Parathyroid adenoma (tissue), 2 donors: ENCODE results near the gene PCDHGA4.

ENCODE experiments used
- H2AFZ ChIP-seq: fragments of 300-600 bp; sonication (generic); one replicate; pipeline ENCODE4 v1.7.0; 2017; ENCODE audit warnings: antibody characterized with exemption, mild to moderate bottlenecking
- H3K27ac ChIP-seq: fragments of 300-600 bp; sonication (generic); one replicate; pipeline ENCODE4 v1.7.0; 2017
- H3K27me3 ChIP-seq: fragments of 300-600 bp; sonication (generic); one replicate; pipeline ENCODE4 v1.7.0; 2017; ENCODE audit warnings: low read length; ENCODE audit not compliant: control insufficient read depth, insufficient read depth
- H3K36me3 ChIP-seq: fragments of 300-600 bp; sonication (generic); one replicate; pipeline ENCODE4 v1.7.0; 2017; ENCODE audit warnings: low read length; ENCODE audit not compliant: control insufficient read depth, insufficient read depth
- H3K4me1 ChIP-seq: fragments of 300-600 bp; sonication (generic); one replicate; pipeline ENCODE4 v1.7.0; 2017; ENCODE audit warnings: control low read depth
- H3K4me2 ChIP-seq: fragments of 300-600 bp; sonication (generic); one replicate; pipeline ENCODE4 v1.7.0; 2017; ENCODE audit warnings: low read length
- H3K4me3 ChIP-seq: fragments of 300-600 bp; sonication (generic); one replicate; pipeline ENCODE4 v1.7.0; 2017; ENCODE audit warnings: low read depth, low read length
- H3K79me2 ChIP-seq: fragments of 300-600 bp; sonication (generic); one replicate; pipeline ENCODE4 v1.7.0; 2017; ENCODE audit warnings: control low read depth
- H3K9ac ChIP-seq: fragments of 300-600 bp; sonication (generic); one replicate; pipeline ENCODE4 v1.7.0; 2017; ENCODE audit warnings: mild to moderate bottlenecking
- H3K9me3 ChIP-seq: fragments of 300-600 bp; sonication (generic); one replicate; pipeline ENCODE4 v1.7.0; 2017; ENCODE audit warnings: low read length; ENCODE audit not compliant: control insufficient read depth
- TF ChIP-seq, protein P1 (sequence below): fragments of 300-600 bp; sonication (generic); IDR thresholded peaks from one replicate; pipeline ENCODE4 v1.7.0; 2017; ENCODE audit warnings: antibody characterized with exemption, mild to moderate bottlenecking
- donor health status: primary hyperparathyroidism.

The PCDHGA4 gene

DNA sequence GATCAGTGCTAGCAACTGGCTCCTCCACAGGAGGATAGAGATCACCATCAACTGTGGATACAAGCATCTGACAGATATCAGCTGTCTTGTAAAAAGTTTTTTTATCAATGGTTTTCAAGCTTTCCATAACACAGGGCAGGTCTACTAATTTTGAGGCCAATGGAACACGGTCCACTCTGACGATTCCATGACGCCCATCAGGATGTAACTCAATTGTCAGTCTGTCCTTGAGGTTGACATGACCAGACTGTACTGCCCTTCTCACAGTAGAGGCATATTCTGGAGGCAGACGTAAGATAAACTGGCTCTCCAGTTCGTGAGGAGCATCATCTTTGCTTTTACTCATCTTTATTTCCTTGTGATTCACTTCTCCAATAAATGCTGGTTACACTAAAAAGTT lies 35.1 kb upstream of the PCDHGA4 start:
- Histone ChIP-seq H3K4me1 (peaks cover 5% of the 10 kb centered on the region), H3K9ac (no peak overlapping the region), H3K27ac (peak overlapping the region; percentile 96), H3K4me3 (peak overlapping the region; percentile 97), H3K36me3 (peaks cover 41% of the 10 kb centered on the region), H3K27me3 (no peaks in the 10 kb centered on the region), H2AFZ (no peak overlapping the region), H3K79me2 (peaks cover 13% of the 10 kb centered on the region), H3K4me2 (peak overlapping the region; percentile 96), H3K9me3 (peaks cover 30% of the 10 kb centered on the region)
- TF ChIP-seq, protein P1, sequence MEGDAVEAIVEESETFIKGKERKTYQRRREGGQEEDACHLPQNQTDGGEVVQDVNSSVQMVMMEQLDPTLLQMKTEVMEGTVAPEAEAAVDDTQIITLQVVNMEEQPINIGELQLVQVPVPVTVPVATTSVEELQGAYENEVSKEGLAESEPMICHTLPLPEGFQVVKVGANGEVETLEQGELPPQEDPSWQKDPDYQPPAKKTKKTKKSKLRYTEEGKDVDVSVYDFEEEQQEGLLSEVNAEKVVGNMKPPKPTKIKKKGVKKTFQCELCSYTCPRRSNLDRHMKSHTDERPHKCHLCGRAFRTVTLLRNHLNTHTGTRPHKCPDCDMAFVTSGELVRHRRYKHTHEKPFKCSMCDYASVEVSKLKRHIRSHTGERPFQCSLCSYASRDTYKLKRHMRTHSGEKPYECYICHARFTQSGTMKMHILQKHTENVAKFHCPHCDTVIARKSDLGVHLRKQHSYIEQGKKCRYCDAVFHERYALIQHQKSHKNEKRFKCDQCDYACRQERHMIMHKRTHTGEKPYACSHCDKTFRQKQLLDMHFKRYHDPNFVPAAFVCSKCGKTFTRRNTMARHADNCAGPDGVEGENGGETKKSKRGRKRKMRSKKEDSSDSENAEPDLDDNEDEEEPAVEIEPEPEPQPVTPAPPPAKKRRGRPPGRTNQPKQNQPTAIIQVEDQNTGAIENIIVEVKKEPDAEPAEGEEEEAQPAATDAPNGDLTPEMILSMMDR: no peak

DNA sequence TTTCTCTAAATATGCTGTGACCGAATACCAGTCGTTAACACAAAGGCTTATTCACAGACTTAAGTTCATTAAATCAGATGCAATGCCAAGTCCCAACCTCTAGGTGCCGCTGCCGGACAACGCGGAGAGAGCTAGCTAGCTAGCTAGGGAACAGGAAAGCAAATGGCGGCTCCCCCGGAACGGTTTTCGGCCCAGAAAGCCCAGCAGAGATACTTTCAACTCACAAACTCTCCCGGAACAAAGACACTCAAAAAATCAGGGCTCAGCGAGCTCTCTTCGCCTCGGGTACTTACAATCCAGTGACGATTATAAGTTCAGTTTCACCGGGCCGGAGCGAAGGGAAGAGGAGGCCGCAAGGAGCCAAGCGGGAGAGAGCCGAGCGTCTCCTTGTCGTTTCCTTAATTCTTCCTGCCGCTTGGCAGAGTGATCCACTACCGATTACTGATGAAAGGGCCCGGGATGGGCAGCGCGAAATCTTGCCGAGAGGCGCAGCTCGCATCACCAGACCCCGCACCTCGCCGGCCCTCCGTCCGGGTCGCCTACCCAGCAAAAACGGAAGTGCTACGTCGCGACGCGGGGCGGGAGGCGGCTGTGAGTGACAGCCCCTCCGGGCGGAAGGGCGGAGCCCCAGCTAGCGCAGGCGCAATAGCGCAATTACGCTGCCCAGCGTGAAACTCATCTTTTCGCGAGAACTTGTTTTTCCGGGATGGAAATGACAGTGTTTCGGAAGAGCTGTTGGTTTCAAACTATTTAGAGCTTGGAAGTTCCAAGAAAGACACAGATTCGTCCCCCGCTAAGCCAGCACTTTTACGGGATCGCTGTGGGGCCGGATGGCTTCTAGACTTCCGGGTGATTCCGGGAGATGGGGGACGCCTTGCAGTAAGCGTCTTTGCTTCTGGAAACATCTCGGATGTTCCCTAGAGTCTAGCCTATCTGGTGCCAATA lies 34.3 kb upstream of the PCDHGA4 start, which contains the start of gene TAF7:
Gene TAF7 (minus strand): TSS at position 560 of the 945 bp plus-strand sequence. CDS start 740 bp downstream, outside the sequence.
- H3K36me3 ChIP-seq: peaks cover 41% of the 10 kb centered on the region
- peak within 1 kb of the TSS; percentile 96 for H3K4me2 ChIP-seq
- H3K4me1 ChIP-seq: peaks cover 5% of the 10 kb centered on the region
- H3K4me3 ChIP-seq: peak within 1 kb of the TSS; percentile 97
- H3K9ac ChIP-seq: peak within 1 kb of the TSS; percentile 87
- H3K9me3 ChIP-seq: peaks cover 30% of the 10 kb centered on the region
- TF ChIP-seq, protein P1: peak; percentile 96
- peaks cover 13% of the 10 kb centered on the region for H3K79me2 ChIP-seq
- H3K27ac ChIP-seq: peak within 1 kb of the TSS; percentile 96
- no peaks in the 10 kb centered on the region for H3K27me3 ChIP-seq
- H2AFZ ChIP-seq: peak within 1 kb of the TSS; percentile 81

DNA sequence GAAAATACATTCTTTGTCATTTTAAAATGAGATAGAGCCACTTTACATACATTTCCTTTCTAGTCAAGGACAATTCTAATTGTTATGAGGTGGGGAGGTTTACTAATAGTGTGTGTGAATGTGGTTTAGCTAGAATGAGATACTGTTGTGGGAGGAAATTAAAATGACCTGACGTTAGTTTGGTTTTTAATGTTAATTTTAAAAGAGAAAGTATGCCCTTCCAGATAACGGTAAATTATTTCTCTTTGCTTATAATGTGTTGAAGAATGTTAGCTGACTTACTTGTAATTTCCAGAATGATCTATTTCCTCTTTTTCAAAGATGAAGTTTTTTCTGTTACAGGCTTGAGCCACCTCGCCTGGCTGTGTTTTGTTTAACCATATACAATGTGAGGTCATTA lies 32.6 kb upstream of the PCDHGA4 start:
- TF ChIP-seq, protein P1: no peak
- no peak overlapping the region for H3K27ac ChIP-seq
- peaks cover 13% of the 10 kb centered on the region for H3K79me2 ChIP-seq
- H2AFZ ChIP-seq: no peak overlapping the region
- no peak overlapping the region for H3K4me3 ChIP-seq
- H3K4me2 ChIP-seq: no peak overlapping the region
- H3K4me1 ChIP-seq: peaks cover 5% of the 10 kb centered on the region
- peaks cover 32% of the 10 kb centered on the region for H3K36me3 ChIP-seq
- no peak overlapping the region for H3K9ac ChIP-seq
- peaks cover 30% of the 10 kb centered on the region for H3K9me3 ChIP-seq
- no peaks in the 10 kb centered on the region for H3K27me3 ChIP-seq

DNA sequence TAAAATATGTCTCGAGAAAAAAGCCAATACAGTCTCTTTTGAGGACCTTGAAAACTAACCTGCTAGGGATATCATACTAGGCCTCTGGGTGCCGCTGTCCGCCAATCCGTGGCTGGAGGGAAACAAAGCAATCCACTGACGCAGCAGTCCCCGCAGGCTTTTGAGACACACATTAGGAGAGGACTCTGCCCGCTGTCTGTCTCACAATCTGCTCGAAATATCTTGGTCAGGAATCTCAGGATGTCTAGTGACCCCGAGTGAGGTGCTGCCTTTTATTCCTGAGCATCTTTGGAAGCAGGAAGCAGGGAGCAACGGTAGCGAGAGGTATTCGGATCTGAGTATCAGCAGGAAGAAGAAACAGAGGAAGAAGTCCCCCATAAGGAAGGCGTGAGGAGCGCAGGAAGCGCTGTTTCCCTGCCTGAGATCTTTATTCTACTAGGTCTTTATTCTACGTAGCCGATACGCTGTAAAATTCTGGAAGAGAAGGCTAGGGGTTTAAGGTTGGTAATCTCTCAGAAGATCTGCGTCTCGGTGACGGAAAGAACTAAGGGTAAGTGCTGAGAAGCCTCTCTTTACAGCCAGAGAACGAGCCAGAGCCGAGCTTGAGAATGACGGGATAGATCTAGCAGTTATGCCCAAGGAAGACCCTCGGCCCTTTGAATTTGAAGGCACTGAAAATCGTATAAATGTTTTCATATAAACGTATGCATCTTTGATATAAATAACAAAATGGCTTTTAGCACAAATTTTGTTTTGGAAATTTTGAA lies 28.6 kb upstream of the PCDHGA4 start:
- Histone ChIP-seq H3K4me3 (peak overlapping the region; percentile 52), H2AFZ (peak overlapping the region; percentile 87), H3K27ac (peak overlapping the region; percentile 84), H3K79me2 (no peaks in the 10 kb centered on the region), H3K36me3 (peaks cover 5% of the 10 kb centered on the region), H3K9me3 (peaks cover 1% of the 10 kb centered on the region), H3K4me1 (no peaks in the 10 kb centered on the region), H3K9ac (peak overlapping the region; percentile 16), H3K4me2 (peak overlapping the region; percentile 67), H3K27me3 (no peaks in the 10 kb centered on the region)
- TF ChIP-seq, protein P1: peak; percentile 71
